Ishikawa (cell line): ENCODE measurements around the gene MRPL36.

Source experiments
- CEBPB ChIP-seq: IDR thresholded peaks from 2 replicates; pipeline ENCODE4 v1.6.1; 2012
- CREB1 ChIP-seq: IDR thresholded peaks from 2 replicates; pipeline ENCODE4 v1.6.1; 2012; ENCODE audit warnings: low read depth
- EGR1 ChIP-seq: IDR thresholded peaks from 2 replicates; pipeline ENCODE4 v1.6.1; 2012
- EP300 ChIP-seq: IDR thresholded peaks from 2 replicates; pipeline ENCODE4 v1.6.1; 2012; ENCODE audit warnings: borderline replicate concordance
- FOXM1 ChIP-seq: IDR thresholded peaks from 2 replicates; pipeline ENCODE4 v1.6.1; 2012; ENCODE audit warnings: low read depth, borderline replicate concordance
- NFIC ChIP-seq: IDR thresholded peaks from 2 replicates; pipeline ENCODE4 v1.6.1; 2012
- RAD21 ChIP-seq: IDR thresholded peaks from 2 replicates; pipeline ENCODE4 v1.6.1; 2012; ENCODE audit warnings: low read depth
- TAF1 ChIP-seq: IDR thresholded peaks from 2 replicates; pipeline ENCODE4 v1.6.1; 2012; ENCODE audit warnings: low read depth, mild to moderate bottlenecking
- TCF12 ChIP-seq: IDR thresholded peaks from 2 replicates; pipeline ENCODE4 v1.6.1; 2012; ENCODE audit warnings: low read depth
- TEAD4 ChIP-seq: IDR thresholded peaks from 2 replicates; pipeline ENCODE4 v1.6.1; 2012
- YY1 ChIP-seq: IDR thresholded peaks from 2 replicates; pipeline ENCODE4 v1.6.1; 2012; ENCODE audit warnings: low read depth
- ZBTB7A ChIP-seq: IDR thresholded peaks from 2 replicates; pipeline ENCODE4 v1.6.1; 2012; ENCODE audit warnings: low read depth
- TF ChIP-seq, protein P1 (sequence below): IDR thresholded peaks from 2 replicates; pipeline ENCODE4 v1.6.1; 2012; ENCODE audit warnings: low read depth, mild to moderate bottlenecking
- TF ChIP-seq, protein P2 (sequence below): IDR thresholded peaks from 2 replicates; pipeline ENCODE4 v1.6.1; 2012
- TF ChIP-seq, protein P3 (sequence below): IDR thresholded peaks from 2 replicates; pipeline ENCODE4 v1.6.1; 2012

Gene MRPL36

GRCh38 chr5:1824903-1825841, 25.5 kb upstream of the MRPL36 start:
- no peak for TF ChIP-seq TEAD4
- TF ChIP-seq, protein P1, sequence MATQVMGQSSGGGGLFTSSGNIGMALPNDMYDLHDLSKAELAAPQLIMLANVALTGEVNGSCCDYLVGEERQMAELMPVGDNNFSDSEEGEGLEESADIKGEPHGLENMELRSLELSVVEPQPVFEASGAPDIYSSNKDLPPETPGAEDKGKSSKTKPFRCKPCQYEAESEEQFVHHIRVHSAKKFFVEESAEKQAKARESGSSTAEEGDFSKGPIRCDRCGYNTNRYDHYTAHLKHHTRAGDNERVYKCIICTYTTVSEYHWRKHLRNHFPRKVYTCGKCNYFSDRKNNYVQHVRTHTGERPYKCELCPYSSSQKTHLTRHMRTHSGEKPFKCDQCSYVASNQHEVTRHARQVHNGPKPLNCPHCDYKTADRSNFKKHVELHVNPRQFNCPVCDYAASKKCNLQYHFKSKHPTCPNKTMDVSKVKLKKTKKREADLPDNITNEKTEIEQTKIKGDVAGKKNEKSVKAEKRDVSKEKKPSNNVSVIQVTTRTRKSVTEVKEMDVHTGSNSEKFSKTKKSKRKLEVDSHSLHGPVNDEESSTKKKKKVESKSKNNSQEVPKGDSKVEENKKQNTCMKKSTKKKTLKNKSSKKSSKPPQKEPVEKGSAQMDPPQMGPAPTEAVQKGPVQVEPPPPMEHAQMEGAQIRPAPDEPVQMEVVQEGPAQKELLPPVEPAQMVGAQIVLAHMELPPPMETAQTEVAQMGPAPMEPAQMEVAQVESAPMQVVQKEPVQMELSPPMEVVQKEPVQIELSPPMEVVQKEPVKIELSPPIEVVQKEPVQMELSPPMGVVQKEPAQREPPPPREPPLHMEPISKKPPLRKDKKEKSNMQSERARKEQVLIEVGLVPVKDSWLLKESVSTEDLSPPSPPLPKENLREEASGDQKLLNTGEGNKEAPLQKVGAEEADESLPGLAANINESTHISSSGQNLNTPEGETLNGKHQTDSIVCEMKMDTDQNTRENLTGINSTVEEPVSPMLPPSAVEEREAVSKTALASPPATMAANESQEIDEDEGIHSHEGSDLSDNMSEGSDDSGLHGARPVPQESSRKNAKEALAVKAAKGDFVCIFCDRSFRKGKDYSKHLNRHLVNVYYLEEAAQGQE: no peak
- no peak for TF ChIP-seq EP300
- TF ChIP-seq, protein P2, sequence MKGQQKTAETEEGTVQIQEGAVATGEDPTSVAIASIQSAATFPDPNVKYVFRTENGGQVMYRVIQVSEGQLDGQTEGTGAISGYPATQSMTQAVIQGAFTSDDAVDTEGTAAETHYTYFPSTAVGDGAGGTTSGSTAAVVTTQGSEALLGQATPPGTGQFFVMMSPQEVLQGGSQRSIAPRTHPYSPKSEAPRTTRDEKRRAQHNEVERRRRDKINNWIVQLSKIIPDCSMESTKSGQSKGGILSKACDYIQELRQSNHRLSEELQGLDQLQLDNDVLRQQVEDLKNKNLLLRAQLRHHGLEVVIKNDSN: no peak
- no peak for TF ChIP-seq TAF1
- no peak for TF ChIP-seq RAD21
- no peak for TF ChIP-seq NFIC
- no peak for TF ChIP-seq CEBPB
- no peak for TF ChIP-seq CREB1
- no peak for TF ChIP-seq ZBTB7A
- no peak for TF ChIP-seq YY1
- TF ChIP-seq, protein P3, sequence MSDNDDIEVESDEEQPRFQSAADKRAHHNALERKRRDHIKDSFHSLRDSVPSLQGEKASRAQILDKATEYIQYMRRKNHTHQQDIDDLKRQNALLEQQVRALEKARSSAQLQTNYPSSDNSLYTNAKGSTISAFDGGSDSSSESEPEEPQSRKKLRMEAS: no peak
- no peak for TF ChIP-seq TCF12
- no peak for TF ChIP-seq EGR1
- TF ChIP-seq FOXM1: no peak

DNA sequence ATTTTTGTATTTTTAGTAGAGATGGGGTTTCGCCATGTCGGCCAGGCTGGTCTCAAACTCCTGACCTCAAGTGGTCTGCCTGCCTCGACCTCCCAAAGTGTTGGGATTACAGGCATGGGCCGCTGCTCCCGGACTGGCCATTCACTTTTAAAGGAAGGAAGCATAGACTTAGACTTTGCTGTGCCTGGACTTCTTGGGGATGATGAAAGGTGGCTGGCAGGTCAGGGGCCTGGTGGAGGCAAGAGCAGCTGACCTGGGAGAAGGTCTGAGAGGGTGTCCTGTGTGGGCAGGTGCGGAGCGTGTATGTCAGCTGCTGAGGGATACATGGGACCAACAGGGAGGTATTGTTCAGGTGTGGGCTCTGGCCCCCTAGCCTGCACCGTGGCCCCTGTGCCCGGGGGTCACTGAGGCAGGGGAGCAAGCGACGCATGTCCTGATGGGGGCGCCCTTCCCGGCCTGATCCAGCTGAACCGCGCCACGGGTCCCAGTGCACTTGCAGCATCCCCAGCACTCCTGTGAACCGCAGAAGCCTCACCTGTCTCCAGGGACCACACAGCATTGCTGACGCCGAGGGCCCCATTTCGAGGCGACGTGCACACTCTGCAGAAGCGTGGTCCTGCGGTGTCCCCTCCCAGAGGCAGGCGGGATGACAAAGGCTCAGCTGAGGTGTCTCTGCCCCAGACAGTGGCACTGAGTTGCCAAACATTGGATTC, 24.6 kb upstream of the MRPL36 start:
- TF ChIP-seq EGR1 (no peak), CREB1 (no peak)
- TF ChIP-seq, protein P3: no peak

DNA sequence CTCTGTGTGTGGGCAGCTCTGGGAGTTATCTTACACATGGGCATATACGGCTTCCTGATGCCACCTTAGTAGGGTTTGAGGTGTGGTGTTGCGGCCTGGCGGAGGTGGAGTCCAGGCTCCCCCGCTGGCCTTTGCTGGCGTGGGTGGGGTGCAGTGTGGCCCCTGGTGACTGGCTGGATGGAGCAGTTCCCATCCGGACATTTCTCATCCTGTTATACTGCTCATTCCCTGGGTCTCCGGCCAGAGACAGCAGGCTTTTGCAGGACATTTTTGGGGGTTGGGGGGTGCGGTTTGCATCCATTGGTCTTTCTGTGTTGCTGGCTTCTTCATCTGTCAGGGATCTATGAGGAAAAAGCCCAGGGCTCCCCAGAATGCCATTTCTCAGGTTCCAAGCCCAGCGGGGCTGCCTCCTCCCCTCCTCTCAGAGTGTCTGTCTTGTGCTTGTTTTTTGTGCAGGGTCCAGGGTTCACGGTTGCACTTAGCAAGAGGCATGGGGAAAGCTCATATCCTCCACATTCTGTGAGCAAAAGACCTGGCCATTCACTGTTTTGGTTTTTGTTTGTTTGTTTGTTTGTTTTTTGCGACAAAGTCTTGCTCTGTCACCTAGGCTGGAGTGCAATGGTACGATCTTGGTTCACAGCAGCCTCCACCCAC, 23.9 kb upstream of the MRPL36 start:
- no peak for TF ChIP-seq EP300

DNA sequence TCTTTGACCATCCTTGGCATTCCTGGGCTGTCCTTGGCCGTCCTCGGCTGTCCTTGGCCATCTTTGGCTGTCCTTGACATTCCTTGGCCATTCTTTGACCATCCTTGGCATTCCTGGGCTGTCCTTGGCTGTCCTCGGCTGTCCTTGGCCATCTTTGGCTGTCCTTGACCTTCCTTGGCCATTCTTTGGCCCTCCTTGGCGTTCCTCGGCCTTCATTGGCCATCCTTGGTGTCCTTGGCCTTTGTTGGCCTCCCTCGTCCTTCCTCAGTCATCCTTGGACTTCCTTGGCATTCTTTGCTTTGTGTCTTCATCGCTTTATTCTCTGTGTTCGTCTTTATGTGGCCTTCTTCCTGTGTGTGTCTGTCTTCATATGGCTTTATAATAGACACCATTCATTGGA, 22.2 kb upstream of the MRPL36 start:
- no peak for TF ChIP-seq CREB1
- TF ChIP-seq, protein P1: no peak
- TF ChIP-seq, protein P3: no peak
- no peak for TF ChIP-seq TCF12
- TF ChIP-seq ZBTB7A: no peak

- TF ChIP-seq NFIC: no peak
- no peak for TF ChIP-seq FOXM1
- TF ChIP-seq, protein P2: no peak
- TF ChIP-seq YY1: no peak
- no peak for TF ChIP-seq CREB1
- no peak for TF ChIP-seq TEAD4
- no peak for TF ChIP-seq RAD21
- TF ChIP-seq EGR1: no peak
- TF ChIP-seq, protein P3: no peak
- TF ChIP-seq TCF12: no peak
- no peak for TF ChIP-seq EP300
- TF ChIP-seq ZBTB7A: no peak
- TF ChIP-seq CEBPB: no peak
Measured at GRCh38 chr5:1820926-1821325, 21.3 kb upstream of the MRPL36 start.
